ENCODE results near the gene KRT31.

DNA sequence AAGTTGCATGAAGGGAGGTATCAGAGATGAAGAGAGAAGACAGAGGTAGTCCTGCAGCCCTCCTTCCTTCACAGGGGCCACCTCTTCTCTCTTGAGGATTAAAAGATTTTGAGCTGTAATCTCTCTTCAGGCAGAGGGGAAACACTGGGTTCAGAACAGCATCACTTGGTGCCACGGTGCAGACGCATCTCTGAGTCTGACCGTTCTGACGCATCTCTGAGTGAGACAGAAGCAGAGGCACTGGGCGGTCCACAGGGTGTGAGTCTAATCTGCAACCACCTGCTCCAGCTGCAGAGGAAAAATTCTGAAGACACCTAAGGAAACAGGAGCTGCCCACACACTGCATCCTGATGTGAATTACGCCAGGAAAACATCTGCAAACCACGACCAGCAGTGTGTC lies 32.3 kb upstream of the KRT31 start:
- no peak for TF ChIP-seq ZFX (IDR thresholded peaks at IDR 0.05; ENCODE audit: borderline replicate concordance)
- TF ChIP-seq, protein P1, sequence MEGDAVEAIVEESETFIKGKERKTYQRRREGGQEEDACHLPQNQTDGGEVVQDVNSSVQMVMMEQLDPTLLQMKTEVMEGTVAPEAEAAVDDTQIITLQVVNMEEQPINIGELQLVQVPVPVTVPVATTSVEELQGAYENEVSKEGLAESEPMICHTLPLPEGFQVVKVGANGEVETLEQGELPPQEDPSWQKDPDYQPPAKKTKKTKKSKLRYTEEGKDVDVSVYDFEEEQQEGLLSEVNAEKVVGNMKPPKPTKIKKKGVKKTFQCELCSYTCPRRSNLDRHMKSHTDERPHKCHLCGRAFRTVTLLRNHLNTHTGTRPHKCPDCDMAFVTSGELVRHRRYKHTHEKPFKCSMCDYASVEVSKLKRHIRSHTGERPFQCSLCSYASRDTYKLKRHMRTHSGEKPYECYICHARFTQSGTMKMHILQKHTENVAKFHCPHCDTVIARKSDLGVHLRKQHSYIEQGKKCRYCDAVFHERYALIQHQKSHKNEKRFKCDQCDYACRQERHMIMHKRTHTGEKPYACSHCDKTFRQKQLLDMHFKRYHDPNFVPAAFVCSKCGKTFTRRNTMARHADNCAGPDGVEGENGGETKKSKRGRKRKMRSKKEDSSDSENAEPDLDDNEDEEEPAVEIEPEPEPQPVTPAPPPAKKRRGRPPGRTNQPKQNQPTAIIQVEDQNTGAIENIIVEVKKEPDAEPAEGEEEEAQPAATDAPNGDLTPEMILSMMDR (IDR thresholded peaks at IDR 0.05), result no peak
